ENCODE results near the gene PLCB4.

Gene PLCB4

GRCh38 chr20:9344083-9344920 is 275.4 kb downstream of the PLCB4 start:
- H3K23ac ChIP-seq (ENCODE audit: low read depth, low read length, poor library complexity): no peak overlapping the region
- H2BK5ac ChIP-seq (ENCODE audit: low read length): no peak overlapping the region
- no peak overlapping the region for H4K91ac ChIP-seq (ENCODE audit: low read depth, low read length, poor library complexity)

GRCh38 chr20:9348316-9348715 is 279.4 kb downstream of the PLCB4 start:
- Histone ChIP-seq H3K14ac (ENCODE audit: low read length) (no peak overlapping the region), H3K79me1 (ENCODE audit: low read depth, low read length) (no peaks in the 10 kb centered on the region), H3K9ac (ENCODE audit: low read depth, low read length, poor library complexity) (no peak overlapping the region), H2AK5ac (ENCODE audit: low read depth, low read length) (no peak overlapping the region), H3K27me3 (ENCODE audit: control insufficient read depth in 3 of 3, insufficient read depth in 3 of 3, low read depth in 1 of 3, low read length in 3 of 3) (no peaks in the 10 kb centered on the region), H3K4me1 (ENCODE audit: control insufficient read depth in 2 of 2, insufficient read depth in 1 of 2, low read depth in 1 of 2, low read length in 2 of 2) (no peaks in the 10 kb centered on the region), H2BK12ac (ENCODE audit: low read length) (no peak overlapping the region), H4K8ac (ENCODE audit: low read depth, low read length) (no peak overlapping the region), H3K23ac (ENCODE audit: low read depth, low read length, poor library complexity) (no peak overlapping the region), H4K91ac (ENCODE audit: low read depth, low read length, poor library complexity) (no peak overlapping the region), H3K4ac (ENCODE audit: low read length) (no peak overlapping the region), H3K18ac (ENCODE audit: low read length) (no peak overlapping the region), H2BK5ac (ENCODE audit: low read length) (no peak overlapping the region), H3K4me2 (ENCODE audit: insufficient read depth, low read length, poor library complexity, severe bottlenecking) (no peak overlapping the region), H2BK120ac (ENCODE audit: low read depth, low read length) (no peak overlapping the region), H2BK15ac (ENCODE audit: low read length) (no peak overlapping the region), H2AFZ (ENCODE audit: low read length) (no peak overlapping the region), H3K9me3 (replicated peaks in 1 of 2; ENCODE audit: control insufficient read depth in 2 of 2, insufficient read depth in 1 of 2, low read depth in 1 of 2, low read length in 2 of 2) (no peaks in the 10 kb centered on the region), H3K27ac (replicated peaks; ENCODE audit: low read length) (no peak overlapping the region), H3K4me3 (ENCODE audit: low read length in 2 of 2) (no peak overlapping the region), H3K36me3 (replicated peaks in 1 of 2; ENCODE audit: control insufficient read depth in 2 of 2, insufficient read depth in 2 of 2, low read length in 2 of 2) (no peaks in the 10 kb centered on the region)
- no CpG with 5 or more reads among the region's 3 CpGs for WGBS, 2 donors (ENCODE audit: extremely low coverage in 2 of 2, insufficient read length in 2 of 2, insufficient replicate concordance in 1 of 2)
- no peak for DNase-seq (ENCODE audit: low spot score)

More at GRCh38 chr20:9344083-9344920, 275.4 kb downstream of the PLCB4 start:
- H3K36me3 ChIP-seq (replicated peaks in 1 of 2; ENCODE audit: control insufficient read depth in 2 of 2, insufficient read depth in 2 of 2, low read length in 2 of 2): no peaks in the 10 kb centered on the region
- H2AFZ ChIP-seq (ENCODE audit: low read length): no peak overlapping the region
- no peak overlapping the region for H2BK15ac ChIP-seq (ENCODE audit: low read length)
- H3K9me3 ChIP-seq (replicated peaks in 1 of 2; ENCODE audit: control insufficient read depth in 2 of 2, insufficient read depth in 1 of 2, low read depth in 1 of 2, low read length in 2 of 2): no peaks in the 10 kb centered on the region
- no peak overlapping the region for H3K27ac ChIP-seq (replicated peaks; ENCODE audit: low read length)
- H3K79me1 ChIP-seq (ENCODE audit: low read depth, low read length): no peaks in the 10 kb centered on the region
- no peak overlapping the region for H3K18ac ChIP-seq (ENCODE audit: low read length)
- H3K4ac ChIP-seq (ENCODE audit: low read length): no peak overlapping the region
- H3K4me1 ChIP-seq (ENCODE audit: control insufficient read depth in 2 of 2, insufficient read depth in 1 of 2, low read depth in 1 of 2, low read length in 2 of 2): no peaks in the 10 kb centered on the region
- no peak overlapping the region for H3K4me3 ChIP-seq (ENCODE audit: low read length in 2 of 2)
- DNase-seq (ENCODE audit: low spot score): no peak
- H3K14ac ChIP-seq (ENCODE audit: low read length): no peak overlapping the region
- H3K9ac ChIP-seq (ENCODE audit: low read depth, low read length, poor library complexity): no peak overlapping the region
- no peak overlapping the region for H2BK120ac ChIP-seq (ENCODE audit: low read depth, low read length)
- H2BK12ac ChIP-seq (ENCODE audit: low read length): no peak overlapping the region
- H4K8ac ChIP-seq (ENCODE audit: low read depth, low read length): no peak overlapping the region
- H3K27me3 ChIP-seq (ENCODE audit: control insufficient read depth in 3 of 3, insufficient read depth in 3 of 3, low read depth in 1 of 3, low read length in 3 of 3): no peaks in the 10 kb centered on the region
- WGBS, 2 donors (ENCODE audit: extremely low coverage in 2 of 2, insufficient read length in 2 of 2, insufficient replicate concordance in 1 of 2): no CpG with 5 or more reads among the region's 11 CpGs
- no peak overlapping the region for H2AK5ac ChIP-seq (ENCODE audit: low read depth, low read length)
- H3K4me2 ChIP-seq (ENCODE audit: insufficient read depth, low read length, poor library complexity, severe bottlenecking): no peak overlapping the region

GRCh38 chr20:9348747-9349146 is 279.9 kb downstream of the PLCB4 start:
- Histone ChIP-seq H2BK15ac (ENCODE audit: low read length) (no peak overlapping the region), H3K27ac (replicated peaks; ENCODE audit: low read length) (no peak overlapping the region), H4K91ac (ENCODE audit: low read depth, low read length, poor library complexity) (no peak overlapping the region), H2AFZ (ENCODE audit: low read length) (no peak overlapping the region), H3K23ac (ENCODE audit: low read depth, low read length, poor library complexity) (no peak overlapping the region), H3K4ac (ENCODE audit: low read length) (no peak overlapping the region), H3K4me3 (ENCODE audit: low read length in 2 of 2) (no peak overlapping the region), H3K79me1 (ENCODE audit: low read depth, low read length) (no peaks in the 10 kb centered on the region), H3K4me1 (ENCODE audit: control insufficient read depth in 2 of 2, insufficient read depth in 1 of 2, low read depth in 1 of 2, low read length in 2 of 2) (no peaks in the 10 kb centered on the region), H2BK5ac (ENCODE audit: low read length) (no peak overlapping the region), H4K8ac (ENCODE audit: low read depth, low read length) (no peak overlapping the region), H3K27me3 (ENCODE audit: control insufficient read depth in 3 of 3, insufficient read depth in 3 of 3, low read depth in 1 of 3, low read length in 3 of 3) (no peaks in the 10 kb centered on the region), H3K18ac (ENCODE audit: low read length) (no peak overlapping the region), H3K9ac (ENCODE audit: low read depth, low read length, poor library complexity) (no peak overlapping the region), H3K4me2 (ENCODE audit: insufficient read depth, low read length, poor library complexity, severe bottlenecking) (no peak overlapping the region), H3K9me3 (replicated peaks in 1 of 2; ENCODE audit: control insufficient read depth in 2 of 2, insufficient read depth in 1 of 2, low read depth in 1 of 2, low read length in 2 of 2) (no peaks in the 10 kb centered on the region), H2BK12ac (ENCODE audit: low read length) (no peak overlapping the region), H3K14ac (ENCODE audit: low read length) (no peak overlapping the region), H3K36me3 (replicated peaks in 1 of 2; ENCODE audit: control insufficient read depth in 2 of 2, insufficient read depth in 2 of 2, low read length in 2 of 2) (no peaks in the 10 kb centered on the region), H2BK120ac (ENCODE audit: low read depth, low read length) (no peak overlapping the region), H2AK5ac (ENCODE audit: low read depth, low read length) (no peak overlapping the region)
- no CpG with 5 or more reads among the region's 2 CpGs for WGBS, 2 donors (ENCODE audit: extremely low coverage in 2 of 2, insufficient read length in 2 of 2, insufficient replicate concordance in 1 of 2)
- DNase-seq (ENCODE audit: low spot score): no peak

- H3K18ac ChIP-seq (ENCODE audit: low read length): no peak overlapping the region
- H3K4me1 ChIP-seq (ENCODE audit: control insufficient read depth in 2 of 2, insufficient read depth in 1 of 2, low read depth in 1 of 2, low read length in 2 of 2): no peaks in the 10 kb centered on the region
- no peak for DNase-seq (ENCODE audit: low spot score)
- no peak overlapping the region for H3K4me3 ChIP-seq (ENCODE audit: low read length in 2 of 2)
- no peak overlapping the region for H4K91ac ChIP-seq (ENCODE audit: low read depth, low read length, poor library complexity)
- no peak overlapping the region for H3K23ac ChIP-seq (ENCODE audit: low read depth, low read length, poor library complexity)
- H3K9ac ChIP-seq (ENCODE audit: low read depth, low read length, poor library complexity): no peak overlapping the region
- H4K8ac ChIP-seq (ENCODE audit: low read depth, low read length): no peak overlapping the region
- H2BK12ac ChIP-seq (ENCODE audit: low read length): no peak overlapping the region
- no peaks in the 10 kb centered on the region for H3K36me3 ChIP-seq (replicated peaks in 1 of 2; ENCODE audit: control insufficient read depth in 2 of 2, insufficient read depth in 2 of 2, low read length in 2 of 2)
- H3K27me3 ChIP-seq (ENCODE audit: control insufficient read depth in 3 of 3, insufficient read depth in 3 of 3, low read depth in 1 of 3, low read length in 3 of 3): no peaks in the 10 kb centered on the region
- no peak overlapping the region for H2BK5ac ChIP-seq (ENCODE audit: low read length)
- no peak overlapping the region for H3K4ac ChIP-seq (ENCODE audit: low read length)
- H3K4me2 ChIP-seq (ENCODE audit: insufficient read depth, low read length, poor library complexity, severe bottlenecking): no peak overlapping the region
- no peak overlapping the region for H3K27ac ChIP-seq (replicated peaks; ENCODE audit: low read length)
- H2AFZ ChIP-seq (ENCODE audit: low read length): no peak overlapping the region
- no peak overlapping the region for H2BK15ac ChIP-seq (ENCODE audit: low read length)
- H2BK120ac ChIP-seq (ENCODE audit: low read depth, low read length): no peak overlapping the region
- no peak overlapping the region for H3K14ac ChIP-seq (ENCODE audit: low read length)
- WGBS, 2 donors (ENCODE audit: extremely low coverage in 2 of 2, insufficient read length in 2 of 2, insufficient replicate concordance in 1 of 2): no CpG with 5 or more reads among the region's 4 CpGs
- H3K79me1 ChIP-seq (ENCODE audit: low read depth, low read length): no peaks in the 10 kb centered on the region
- no peak overlapping the region for H2AK5ac ChIP-seq (ENCODE audit: low read depth, low read length)
- H3K9me3 ChIP-seq (replicated peaks in 1 of 2; ENCODE audit: control insufficient read depth in 2 of 2, insufficient read depth in 1 of 2, low read depth in 1 of 2, low read length in 2 of 2): no peaks in the 10 kb centered on the region
Measured at GRCh38 chr20:9349249-9349648, 280.4 kb downstream of the PLCB4 start.
